ENCODE data around the gene PRKD3.

The PRKD3 gene

GRCh38 chr2:37324786-37325624, at the start of gene PRKD3:
PRKD3 (minus strand) TSS chr2:37324833; CDS start chr2:37316524, 8,309 bp downstream.
- DNase-seq, result peak; percentile 63 to 68

GRCh38 chr2:37372000-37372399, 47.4 kb upstream of the PRKD3 start:
- DNase-seq, result no peak

- DNase-seq, result no peak
Observed at GRCh38 chr2:37370666-37371065, 46.0 kb upstream of the PRKD3 start.

- DNase-seq, result no peak
Observed at GRCh38 chr2:37367984-37368383, 43.4 kb upstream of the PRKD3 start.

GRCh38 chr2:37367310-37367709, 42.7 kb upstream of the PRKD3 start:
- no peak for DNase-seq

- DNase-seq, result peak in 1 of 2 experiments; percentile 39
Observed at GRCh38 chr2:37366773-37367172, 42.1 kb upstream of the PRKD3 start.

- DNase-seq, result peak in 1 of 2 experiments; percentile 21
Observed at GRCh38 chr2:37365669-37366068, 41.0 kb upstream of the PRKD3 start.

GRCh38 chr2:37364351-37364750, 39.7 kb upstream of the PRKD3 start:
- no peak for DNase-seq

- DNase-seq, result no peak
Observed at GRCh38 chr2:37361994-37362698, 37.5 kb upstream of the PRKD3 start.

- DNase-seq, result no peak
Observed at GRCh38 chr2:37361216-37361815, 36.7 kb upstream of the PRKD3 start.

GRCh38 chr2:37358466-37358865, 33.8 kb upstream of the PRKD3 start:
- no peak for DNase-seq

GRCh38 chr2:37357530-37357929, 32.9 kb upstream of the PRKD3 start:
- no peak for DNase-seq

- no peak for DNase-seq
Observed at GRCh38 chr2:37357069-37357468, 32.4 kb upstream of the PRKD3 start.

GRCh38 chr2:37356299-37356698, 31.7 kb upstream of the PRKD3 start:
- no peak for DNase-seq

- DNase-seq, result no peak
Observed at GRCh38 chr2:37355735-37356134, 31.1 kb upstream of the PRKD3 start.

GRCh38 chr2:37354531-37354930, 29.9 kb upstream of the PRKD3 start:
- no peak for DNase-seq

- DNase-seq, result no peak
Observed at GRCh38 chr2:37350034-37350433, 25.4 kb upstream of the PRKD3 start.

- no peak for DNase-seq
Observed at GRCh38 chr2:37349231-37349860, 24.7 kb upstream of the PRKD3 start.

- no peak for DNase-seq
Observed at GRCh38 chr2:37348155-37348554, 23.5 kb upstream of the PRKD3 start.

GRCh38 chr2:37344453-37345361, 20.1 kb upstream of the PRKD3 start, which contains the start of gene QPCT:
QPCT (plus strand) TSS chr2:37344630; CDS start chr2:37344732, 102 bp downstream.
- peak; percentile 41 to 48 for DNase-seq

- no peak for DNase-seq
Observed at GRCh38 chr2:37343537-37344434, 19.2 kb upstream of the PRKD3 start.

All from activated CD4-positive, alpha-beta T cell treated with anti-CD3 and anti-CD28 coated beads, Interleukin-2, amount 50 U/mL, for 48 hours (primary cell).